GM23338 (cell line): ENCODE results near the gene UBP1. TPM values are rescaled to one million over a fixed set of nuclear protein-coding genes. Genes with fewer than 3 reads are reported as not detected.

Experiments used
- ATAC-seq: fragments of 200-7000 bp; cut with Tn5 transposase; 3 replicates; pipeline ENCODE4 v1.9.1; 2020
- DNase-seq: peaks from one replicate; pipeline ENCODE4 v3.0.0-alpha.2; 2015; ENCODE audit warnings: low spot score
- H2AFZ ChIP-seq: fragments of 200-600 bp; sonication (generic); 2 replicates; pipeline ENCODE4 v1.8.0; 2016; ENCODE audit warnings: antibody characterized with exemption, mild to moderate bottlenecking, moderate library complexity
- H3F3A ChIP-seq: fragments of 200-600 bp; sonication (generic); replicated peaks from 2 replicates; pipeline ENCODE4 v1.8.0; 2017; ENCODE audit warnings: antibody characterized with exemption, mixed run types, low read depth
- H3K27ac ChIP-seq: fragments of 200-600 bp; sonication (generic); 2 replicates; pipeline ENCODE4 v1.6.1; 2016; ENCODE audit warnings: low read depth
- H3K27me3 ChIP-seq: fragments of 200-600 bp; sonication (generic); 2 replicates; pipeline ENCODE4 v1.8.0; 2016; ENCODE audit warnings: mild to moderate bottlenecking, mixed run types, moderate library complexity; ENCODE audit not compliant: insufficient read depth
- H3K36me3 ChIP-seq: fragments of 200-600 bp; sonication (generic); 2 replicates; pipeline ENCODE4 v1.8.0; 2016; ENCODE audit warnings: mild to moderate bottlenecking; ENCODE audit not compliant: insufficient read depth
- H3K4me1 ChIP-seq: fragments of 200-600 bp; sonication (generic); 2 replicates; pipeline ENCODE4 v1.8.0; 2016; ENCODE audit warnings: mild to moderate bottlenecking, moderate library complexity; ENCODE audit not compliant: insufficient read depth
- H3K4me2 ChIP-seq: fragments of 200-600 bp; sonication (generic); 2 replicates; pipeline ENCODE4 v1.7.1; 2017; ENCODE audit warnings: mixed run types
- H3K4me3 ChIP-seq: fragments of 200-600 bp; sonication (generic); 2 replicates; pipeline ENCODE4 v1.6.1; 2016; ENCODE audit warnings: mixed run types
- H3K79me2 ChIP-seq: fragments of 200-600 bp; sonication (generic); replicated peaks from 2 replicates; pipeline ENCODE4 v1.8.0; 2017; ENCODE audit warnings: mild to moderate bottlenecking; ENCODE audit not compliant: insufficient read depth
- H3K9me2 ChIP-seq: fragments of 200-600 bp; sonication (generic); 2 replicates; pipeline ENCODE4 v1.8.0; 2017; ENCODE audit not compliant: insufficient read depth
- H4K20me1 ChIP-seq: fragments of 200-600 bp; sonication (generic); replicated peaks from 2 replicates; pipeline ENCODE4 v1.8.0; 2017; ENCODE audit warnings: mild to moderate bottlenecking; ENCODE audit not compliant: insufficient read depth
- H3K27ac Mint-ChIP-seq: 2 replicates; pipeline ENCODE4 v1.8.0; 2020; ENCODE audit warnings: inconsistent platforms, mild to moderate bottlenecking, moderate library complexity, mixed read lengths
- H3K27me3 Mint-ChIP-seq: 3 replicates; pipeline ENCODE4 v1.8.0; 2022; ENCODE audit warnings: low read depth, mild to moderate bottlenecking, moderate library complexity, mixed read lengths, inconsistent platforms; ENCODE audit not compliant: insufficient read depth, poor library complexity
- H3K36me3 Mint-ChIP-seq: 3 replicates; pipeline ENCODE4 v1.8.0; 2021; ENCODE audit warnings: low read depth, mild to moderate bottlenecking, inconsistent platforms, moderate library complexity, mixed read lengths
- H3K4me1 Mint-ChIP-seq: 3 replicates; pipeline ENCODE4 v1.8.0; 2020; ENCODE audit warnings: mild to moderate bottlenecking, inconsistent platforms, mixed read lengths
- H3K4me3 Mint-ChIP-seq: 3 replicates; pipeline ENCODE4 v1.8.0; 2021; ENCODE audit warnings: moderate library complexity, mild to moderate bottlenecking, inconsistent platforms, mixed read lengths
- H3K9me3 Mint-ChIP-seq: 3 replicates; pipeline ENCODE4 v1.8.0; 2020; ENCODE audit warnings: moderate library complexity, mild to moderate bottlenecking, inconsistent platforms, mixed read lengths
- CREB1 ChIP-seq: fragments of 250-450 bp; sonication (Bioruptor Pico); IDR thresholded peaks from 2 replicates; pipeline ENCODE4 v1.5.0; 2020; ENCODE audit warnings: low read depth, mild to moderate bottlenecking, moderate library complexity
- EZH2phosphoT487 ChIP-seq: fragments of 200-600 bp; sonication (generic); IDR thresholded peaks from one replicate; pipeline ENCODE4 v1.8.1; 2018; ENCODE audit warnings: antibody characterized with exemption; ENCODE audit not compliant: unreplicated experiment
- JUNB ChIP-seq: IDR thresholded peaks from one replicate; pipeline ENCODE4 v1.6.1; 2016; ENCODE audit warnings: antibody characterized with exemption; ENCODE audit not compliant: unreplicated experiment
- NANOG ChIP-seq: IDR thresholded peaks from 2 replicates; pipeline ENCODE4 v1.6.1; 2016; ENCODE audit warnings: antibody characterized with exemption, borderline replicate concordance
- POLR2AphosphoS5 ChIP-seq: IDR thresholded peaks from 2 replicates; pipeline ENCODE4 v1.6.1; 2016; ENCODE audit warnings: antibody characterized with exemption, low read depth
- STAT1 ChIP-seq: IDR thresholded peaks from one replicate; pipeline ENCODE4 v1.6.1; 2016; ENCODE audit warnings: antibody characterized with exemption; ENCODE audit not compliant: unreplicated experiment
- ZNF114 ChIP-seq: fragments of 250-450 bp; sonication (Bioruptor Pico); IDR thresholded peaks from 2 replicates; pipeline ENCODE4 v1.5.0; 2020; ENCODE audit warnings: mild to moderate bottlenecking, moderate library complexity
- ZNF331 ChIP-seq: fragments of 250-450 bp; sonication (Bioruptor Pico); IDR thresholded peaks from 2 replicates; pipeline ENCODE4 v1.5.0; 2020; ENCODE audit warnings: low read depth, mild to moderate bottlenecking, moderate library complexity
- polyA plus RNA-seq: library from polyadenylated mRNA; unstranded; fragments of >200 nt; fragmentation: Nextera tagmentation; extraction: Ambion mirVana; gene quantifications from 2 replicates; pipeline ENCODE4 v1.2.1, GENCODE V29; 2016
- total RNA-seq: library from RNA; depleted of rRNA; stranded (reverse); fragments of >200 nt; shearing (Covaris generic); gene quantifications from 2 replicates; pipeline ENCODE4 v1.2.3, GENCODE V29; 2014
- TF ChIP-seq, protein P1 (sequence below): IDR thresholded peaks from 2 replicates; pipeline ENCODE4 v1.6.1; 2016; ENCODE audit warnings: antibody characterized with exemption
- TF ChIP-seq, protein P2 (sequence below): IDR thresholded peaks from one replicate; pipeline ENCODE4 v1.6.1; 2018; ENCODE audit warnings: antibody characterized with exemption; ENCODE audit not compliant: unreplicated experiment

Gene UBP1
- total and polyA plus RNA-seq, 2 experiments from 2014 or later: 16.8 to 66.8 TPM

DNA sequence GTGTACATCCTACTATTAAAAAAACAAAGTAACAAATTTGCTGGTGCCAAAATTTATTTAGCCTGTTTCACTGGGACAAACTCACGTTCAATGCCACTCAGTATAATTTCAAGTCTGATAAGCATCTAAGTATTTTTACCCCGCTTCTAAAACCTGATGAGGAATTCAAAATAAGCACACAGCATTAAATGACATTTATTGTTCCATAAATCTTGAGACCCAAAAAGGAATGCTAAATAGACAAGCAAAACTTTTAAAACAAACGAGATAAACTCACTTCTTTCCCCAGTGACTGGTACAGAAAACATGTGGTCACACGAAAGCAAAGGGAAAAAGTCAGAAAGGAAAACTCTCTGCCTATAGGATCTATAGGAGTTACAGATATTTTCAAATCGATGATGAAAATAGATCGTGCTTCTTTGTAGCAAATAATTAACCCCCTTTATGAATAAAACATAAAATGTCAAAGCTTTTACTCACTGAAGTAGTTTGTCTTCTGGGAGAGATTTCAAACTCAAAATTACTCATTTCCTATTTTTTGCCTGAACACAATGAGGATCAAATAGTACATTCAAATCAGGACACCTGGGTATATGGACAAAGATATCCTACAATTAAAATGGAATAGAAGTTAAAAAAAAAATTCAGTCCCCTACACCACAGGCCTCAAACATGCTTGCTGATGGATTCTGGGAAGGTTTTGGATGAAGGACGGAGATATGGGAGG is 51.7 kb downstream of the UBP1 start (continued):
- TF ChIP-seq CREB1 (no peak), ZNF331 (CRISPR knock-in tag) (no peak), POLR2AphosphoS5 (no peak), STAT1 (no peak), EZH2phosphoT487 (no peak), ZNF114 (CRISPR knock-in tag) (no peak), NANOG (no peak), JUNB (no peak)
- TF ChIP-seq, protein P1, sequence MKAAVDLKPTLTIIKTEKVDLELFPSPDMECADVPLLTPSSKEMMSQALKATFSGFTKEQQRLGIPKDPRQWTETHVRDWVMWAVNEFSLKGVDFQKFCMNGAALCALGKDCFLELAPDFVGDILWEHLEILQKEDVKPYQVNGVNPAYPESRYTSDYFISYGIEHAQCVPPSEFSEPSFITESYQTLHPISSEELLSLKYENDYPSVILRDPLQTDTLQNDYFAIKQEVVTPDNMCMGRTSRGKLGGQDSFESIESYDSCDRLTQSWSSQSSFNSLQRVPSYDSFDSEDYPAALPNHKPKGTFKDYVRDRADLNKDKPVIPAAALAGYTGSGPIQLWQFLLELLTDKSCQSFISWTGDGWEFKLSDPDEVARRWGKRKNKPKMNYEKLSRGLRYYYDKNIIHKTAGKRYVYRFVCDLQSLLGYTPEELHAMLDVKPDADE: no peak
- TF ChIP-seq, protein P2, sequence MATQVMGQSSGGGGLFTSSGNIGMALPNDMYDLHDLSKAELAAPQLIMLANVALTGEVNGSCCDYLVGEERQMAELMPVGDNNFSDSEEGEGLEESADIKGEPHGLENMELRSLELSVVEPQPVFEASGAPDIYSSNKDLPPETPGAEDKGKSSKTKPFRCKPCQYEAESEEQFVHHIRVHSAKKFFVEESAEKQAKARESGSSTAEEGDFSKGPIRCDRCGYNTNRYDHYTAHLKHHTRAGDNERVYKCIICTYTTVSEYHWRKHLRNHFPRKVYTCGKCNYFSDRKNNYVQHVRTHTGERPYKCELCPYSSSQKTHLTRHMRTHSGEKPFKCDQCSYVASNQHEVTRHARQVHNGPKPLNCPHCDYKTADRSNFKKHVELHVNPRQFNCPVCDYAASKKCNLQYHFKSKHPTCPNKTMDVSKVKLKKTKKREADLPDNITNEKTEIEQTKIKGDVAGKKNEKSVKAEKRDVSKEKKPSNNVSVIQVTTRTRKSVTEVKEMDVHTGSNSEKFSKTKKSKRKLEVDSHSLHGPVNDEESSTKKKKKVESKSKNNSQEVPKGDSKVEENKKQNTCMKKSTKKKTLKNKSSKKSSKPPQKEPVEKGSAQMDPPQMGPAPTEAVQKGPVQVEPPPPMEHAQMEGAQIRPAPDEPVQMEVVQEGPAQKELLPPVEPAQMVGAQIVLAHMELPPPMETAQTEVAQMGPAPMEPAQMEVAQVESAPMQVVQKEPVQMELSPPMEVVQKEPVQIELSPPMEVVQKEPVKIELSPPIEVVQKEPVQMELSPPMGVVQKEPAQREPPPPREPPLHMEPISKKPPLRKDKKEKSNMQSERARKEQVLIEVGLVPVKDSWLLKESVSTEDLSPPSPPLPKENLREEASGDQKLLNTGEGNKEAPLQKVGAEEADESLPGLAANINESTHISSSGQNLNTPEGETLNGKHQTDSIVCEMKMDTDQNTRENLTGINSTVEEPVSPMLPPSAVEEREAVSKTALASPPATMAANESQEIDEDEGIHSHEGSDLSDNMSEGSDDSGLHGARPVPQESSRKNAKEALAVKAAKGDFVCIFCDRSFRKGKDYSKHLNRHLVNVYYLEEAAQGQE: no peak

DNA sequence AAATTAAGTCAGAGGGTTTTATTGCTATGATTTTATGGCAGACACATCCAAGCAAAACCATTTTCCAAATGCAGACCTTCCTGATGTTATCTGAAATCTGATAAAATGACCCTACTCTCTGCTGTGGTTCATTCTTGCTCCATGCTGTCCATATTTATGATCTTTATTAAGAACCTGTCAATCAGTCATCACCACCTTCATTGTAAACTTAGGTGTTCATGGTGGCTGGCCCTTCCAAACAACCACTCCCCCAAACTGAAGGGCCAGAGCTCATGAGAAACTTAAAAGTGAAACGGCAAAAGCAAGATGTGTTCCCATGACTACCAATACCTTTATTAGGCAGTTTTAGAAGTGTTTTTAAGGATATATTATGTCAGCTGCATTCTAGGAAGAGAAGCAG is 53.6 kb downstream of the UBP1 start:
- DNase-seq: no peak
- no peaks in the 10 kb centered on the region for H3K4me1 ChIP-seq
- H3K27ac ChIP-seq: no peak overlapping the region
- peaks cover 23% of the 10 kb centered on the region; the same call in 1 of the 2 replicates for H3K36me3 ChIP-seq
- Mint-ChIP-seq H3K4me1 (no peaks in the 10 kb centered on the region), H3K9me3 (no peaks in the 10 kb centered on the region; the same call in 2 of the 3 replicates), H3K4me3 (no peak overlapping the region), H3K27me3 (peaks cover 3% of the 10 kb centered on the region), H3K36me3 (peaks cover 41% of the 10 kb centered on the region), H3K27ac (no peak overlapping the region)
- H3F3A ChIP-seq: no peaks in the 10 kb centered on the region
- H4K20me1 ChIP-seq: peaks cover 3% of the 10 kb centered on the region; the same call in 1 of the 2 replicates
- no peak for ATAC-seq
- H3K27me3 ChIP-seq: no peaks in the 10 kb centered on the region
- 0 out of 2 replicates have a peak, but pooled peaks cover 3% of the 10 kb centered on the region for H3K9me2 ChIP-seq
- H3K79me2 ChIP-seq: no peaks in the 10 kb centered on the region
- no peak overlapping the region for H3K4me2 ChIP-seq
- no peak overlapping the region for H2AFZ ChIP-seq
- no peak overlapping the region for H3K4me3 ChIP-seq
- no peak for TF ChIP-seq CREB1
- TF ChIP-seq STAT1: no peak
- no peak for TF ChIP-seq JUNB
- no peak for TF ChIP-seq ZNF331 (CRISPR knock-in tag)
- TF ChIP-seq, protein P2: no peak
- no peak for TF ChIP-seq POLR2AphosphoS5
- TF ChIP-seq NANOG: no peak
- TF ChIP-seq, protein P1: no peak
